ENCODE results near the gene LDHAL6B. TPM values are rescaled to one million over a fixed set of nuclear protein-coding genes. Genes with fewer than 3 reads are reported as not detected.

The LDHAL6B gene
- total and polyA plus RNA-seq, 2 of the 8 experiments (the other 6 are each of a cell fraction or from before 2014, with no cell fraction given): not detected

DNA sequence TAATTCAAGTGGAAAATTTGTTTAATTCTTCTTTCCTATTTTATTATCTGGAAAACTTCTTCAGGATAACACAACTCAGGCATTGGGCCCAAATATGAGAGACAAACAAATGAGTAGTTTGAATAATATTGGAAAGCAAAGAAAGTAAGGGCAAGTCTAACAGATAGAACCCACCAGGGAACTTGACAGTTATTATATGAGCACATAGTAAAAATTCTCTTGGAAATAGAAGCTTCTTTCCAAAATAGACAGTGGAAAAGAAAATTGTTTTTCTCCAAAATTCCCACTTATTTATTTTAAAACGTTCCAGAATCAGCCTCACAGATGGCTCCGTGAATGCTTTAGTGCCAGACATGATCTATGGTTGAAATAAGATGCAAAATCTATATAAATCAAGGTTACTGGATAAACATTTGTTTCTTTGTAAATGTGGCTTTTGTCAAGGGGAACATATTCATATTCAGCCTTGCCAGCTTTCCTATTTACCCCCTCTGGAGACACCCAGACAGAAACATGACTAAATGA is 23.9 kb downstream of the LDHAL6B start:
- H4K20me1 ChIP-seq (replicated peaks in 1 of 2; ENCODE audit: control insufficient read depth in 1 of 2, insufficient read depth in 2 of 2, low read length in 2 of 2): peaks cover 0 to 2% of the 10 kb centered on the region in 2 experiments
- TF ChIP-seq HDAC6 (IDR thresholded peaks at IDR 0.05; ENCODE audit: low read depth, low read length): no peak
- TF ChIP-seq, protein P1, sequence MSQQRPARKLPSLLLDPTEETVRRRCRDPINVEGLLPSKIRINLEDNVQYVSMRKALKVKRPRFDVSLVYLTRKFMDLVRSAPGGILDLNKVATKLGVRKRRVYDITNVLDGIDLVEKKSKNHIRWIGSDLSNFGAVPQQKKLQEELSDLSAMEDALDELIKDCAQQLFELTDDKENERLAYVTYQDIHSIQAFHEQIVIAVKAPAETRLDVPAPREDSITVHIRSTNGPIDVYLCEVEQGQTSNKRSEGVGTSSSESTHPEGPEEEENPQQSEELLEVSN (IDR thresholded peaks at IDR 0.05): no peak
- TF ChIP-seq EP300 (IDR thresholded peaks at IDR 0.05; ENCODE audit: borderline replicate concordance in 1 of 2, low read depth in 2 of 2, low read length in 2 of 2): no peak
- no peak for TF ChIP-seq HDAC2 (IDR thresholded peaks at IDR 0.05; ENCODE audit: borderline replicate concordance in 1 of 2, low read depth in 2 of 2, low read length in 2 of 2)
- TF ChIP-seq TAF7 (optimal IDR thresholded peaks at IDR 0.05; ENCODE audit: borderline replicate concordance, low read depth, low read length): no peak
- TF ChIP-seq, protein P2, sequence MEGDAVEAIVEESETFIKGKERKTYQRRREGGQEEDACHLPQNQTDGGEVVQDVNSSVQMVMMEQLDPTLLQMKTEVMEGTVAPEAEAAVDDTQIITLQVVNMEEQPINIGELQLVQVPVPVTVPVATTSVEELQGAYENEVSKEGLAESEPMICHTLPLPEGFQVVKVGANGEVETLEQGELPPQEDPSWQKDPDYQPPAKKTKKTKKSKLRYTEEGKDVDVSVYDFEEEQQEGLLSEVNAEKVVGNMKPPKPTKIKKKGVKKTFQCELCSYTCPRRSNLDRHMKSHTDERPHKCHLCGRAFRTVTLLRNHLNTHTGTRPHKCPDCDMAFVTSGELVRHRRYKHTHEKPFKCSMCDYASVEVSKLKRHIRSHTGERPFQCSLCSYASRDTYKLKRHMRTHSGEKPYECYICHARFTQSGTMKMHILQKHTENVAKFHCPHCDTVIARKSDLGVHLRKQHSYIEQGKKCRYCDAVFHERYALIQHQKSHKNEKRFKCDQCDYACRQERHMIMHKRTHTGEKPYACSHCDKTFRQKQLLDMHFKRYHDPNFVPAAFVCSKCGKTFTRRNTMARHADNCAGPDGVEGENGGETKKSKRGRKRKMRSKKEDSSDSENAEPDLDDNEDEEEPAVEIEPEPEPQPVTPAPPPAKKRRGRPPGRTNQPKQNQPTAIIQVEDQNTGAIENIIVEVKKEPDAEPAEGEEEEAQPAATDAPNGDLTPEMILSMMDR (IDR thresholded peaks at IDR 0.05; ENCODE audit: control extremely low read depth in 1 of 3, insufficient read depth in 1 of 3, low read depth in 1 of 3, low read length in 3 of 3): no peak
- no peak for TF ChIP-seq SIX5 (IDR thresholded peaks at IDR 0.05; ENCODE audit: low read depth, low read length)
- no peak for TF ChIP-seq FOSL1 (IDR thresholded peaks at IDR 0.05; ENCODE audit: insufficient read depth, low read depth, low read length)
- no peak for TF ChIP-seq CBX5 (IDR thresholded peaks at IDR 0.05; ENCODE audit: low read depth, low read length)

More for the DNA sequence above, 23.9 kb downstream of the LDHAL6B start:
- ChIA-PET CTCF (ENCODE audit: partially characterized antibody) (no interaction called here), POLR2A (ENCODE audit: partially characterized antibody) (no interaction called here)
- 91% methylated on average over 2 of the region's 2 CpGs; no CpG with 5 or more reads in 1 of the 2 experiments for WGBS, 2 experiments (ENCODE audit: extremely low coverage in 1 of 2, insufficient coverage in 1 of 2, insufficient read length in 1 of 2, insufficient replicate concordance in 2 of 2, low coverage in 1 of 2, low lambda C conversion rate in 2 of 2, missing lambda C conversion rate in 1 of 2)
- no peak for DNase-seq (ENCODE audit: low read depth in 1 of 2, low spot score in 2 of 2)
- Histone ChIP-seq H4K8ac (ENCODE audit: extremely low read depth, insufficient read depth, low read length) (no peak overlapping the region), H3K23me2 (ENCODE audit: low read depth, low read length) (no peaks in the 10 kb centered on the region), H3K79me1 (ENCODE audit: low read depth, low read length) (no peaks in the 10 kb centered on the region), H3K9me3 (ENCODE audit: insufficient read depth in 2 of 2, low read depth in 1 of 2, low read length in 1 of 2) (no peaks in the 10 kb centered on the region), H3K4me2 (ENCODE audit: insufficient read depth in 1 of 2, low read depth in 2 of 2, low read length in 2 of 2) (no peak overlapping the region), H3K4ac (replicated peaks; ENCODE audit: insufficient read length, low read depth, low read length) (no peak overlapping the region), H2BK12ac (ENCODE audit: low read depth, low read length) (no peak overlapping the region), H3K56ac (replicated peaks; ENCODE audit: insufficient read length, low read depth, low read length) (no peak overlapping the region), H2BK20ac (ENCODE audit: low read length) (no peak overlapping the region), H3K79me2 (ENCODE audit: control insufficient read depth in 1 of 2, insufficient read depth in 2 of 2, low read length in 2 of 2) (no peaks in the 10 kb centered on the region), H3K27ac (ENCODE audit: low read depth, low read length) (no peak overlapping the region), H3K36me3 (ENCODE audit: control insufficient read depth in 2 of 4, insufficient read depth in 4 of 4, low read length in 3 of 4) (peaks cover 0 to 17% (median 4%) of the 10 kb centered on the region in 4 experiments; a peak in 3 of 8 replicates), H3K4me1 (replicated peaks in 1 of 4; ENCODE audit: control insufficient read depth in 3 of 4, insufficient read depth in 4 of 4, low read length in 3 of 4) (no peaks in the 10 kb centered on the region; a peak in 1 of 7 replicates), H4K5ac (ENCODE audit: insufficient read length, low read depth, low read length) (no peak overlapping the region), H2BK120ac (replicated peaks; ENCODE audit: low read depth, low read length) (no peak overlapping the region), H3K9ac (replicated peaks in 1 of 4; ENCODE audit: extremely low read depth in 1 of 4, low read depth in 3 of 4, low read length in 3 of 4) (no peak overlapping the region), H2AFZ (ENCODE audit: low read length) (no peak overlapping the region), H3K23ac (ENCODE audit: insufficient read length) (no peak overlapping the region), H3K27me3 (replicated peaks in 1 of 4; ENCODE audit: control insufficient read depth in 3 of 4, extremely low read depth in 1 of 4, insufficient read depth in 3 of 4, low read length in 3 of 4) (no peaks in the 10 kb centered on the region), H2BK5ac (ENCODE audit: low read depth, low read length) (no peak overlapping the region), H3K18ac (ENCODE audit: extremely low read depth, low read length) (no peak overlapping the region), H3K4me3 (ENCODE audit: extremely low read depth in 1 of 4, insufficient read depth in 2 of 4, low read depth in 3 of 4, low read length in 4 of 4) (no peak overlapping the region), H2BK15ac (ENCODE audit: low read length) (no peak overlapping the region), H4K91ac (replicated peaks; ENCODE audit: insufficient read length, low read length) (no peak overlapping the region), H3K14ac (ENCODE audit: insufficient read length) (no peak overlapping the region), H2AK5ac (ENCODE audit: low read depth, low read length) (no peak overlapping the region)
- FAIRE-seq: no peak

All from H1 (cell line).